ENCODE measurements around the gene ACRV1. TPM values are rescaled to one million over a fixed set of nuclear protein-coding genes. Genes with fewer than 3 reads are reported as not detected.

Gene ACRV1
- total and polyA plus RNA-seq, 2 donors (not counting 1 experiment from before 2014, with no cell fraction given): not detected

- no peak overlapping the region for H2AFZ ChIP-seq (ENCODE audit: low read length)
- no peaks in the 10 kb centered on the region for H3K36me3 ChIP-seq (ENCODE audit: control insufficient read depth, insufficient read depth, low read length)
- peaks cover 5% of the 10 kb centered on the region for H3K4me1 ChIP-seq (ENCODE audit: control insufficient read depth, extremely low read depth, insufficient read depth, low read length)
- H3K4me2 ChIP-seq (ENCODE audit: extremely low read depth, insufficient read depth, low read length): no peak overlapping the region
- no peaks in the 10 kb centered on the region for H3K27me3 ChIP-seq (ENCODE audit: control insufficient read depth, insufficient read depth, low read length)
- no peak overlapping the region for H3K4me3 ChIP-seq (replicated peaks in 1 of 4; ENCODE audit: control extremely low read depth in 1 of 4, insufficient read depth in 1 of 4, low read depth in 3 of 4, low read length in 4 of 4)
- H4K20me1 ChIP-seq (ENCODE audit: control insufficient read depth, extremely low read depth, insufficient read depth, low read length): no peaks in the 10 kb centered on the region
- peak in 1 of 2 donors; percentile 9 for DNase-seq (ENCODE audit: low read depth in 2 of 2)
- TF ChIP-seq CTCF (conservative IDR thresholded peaks at IDR 0.05 in 1 of 2, IDR thresholded peaks at IDR 0.05 in 1 of 2; ENCODE audit: low read depth in 1 of 2, low read length in 2 of 2) (peak in 1 of 2 donors; percentile 24), EZH2 (IDR thresholded peaks at IDR 0.05; ENCODE audit: low read length, missing control alignments) (no peak)
- H3K9ac ChIP-seq (ENCODE audit: insufficient read depth, low read length): no peak overlapping the region
- H3K79me2 ChIP-seq (ENCODE audit: control insufficient read depth, insufficient read depth, low read length): no peaks in the 10 kb centered on the region
- no peak overlapping the region for H3K27ac ChIP-seq (ENCODE audit: insufficient read depth, low read length)
- no peaks in the 10 kb centered on the region for H3K9me3 ChIP-seq (ENCODE audit: control insufficient read depth, insufficient read depth, low read depth, low read length)
These were observed 1.2 kb downstream of the ACRV1 start for GRCh38 chr11:125679397-125679796.

- no peak overlapping the region for H3K9ac ChIP-seq (ENCODE audit: insufficient read depth, low read length)
- H2AFZ ChIP-seq (ENCODE audit: low read length): no peak overlapping the region
- no peak overlapping the region for H3K27ac ChIP-seq (ENCODE audit: insufficient read depth, low read length)
- peak in 1 of 2 donors; percentile 42 for DNase-seq (ENCODE audit: low read depth in 2 of 2)
- no peak for TF ChIP-seq EZH2 (IDR thresholded peaks at IDR 0.05; ENCODE audit: low read length, missing control alignments)
- no peak for TF ChIP-seq CTCF (conservative IDR thresholded peaks at IDR 0.05 in 1 of 2, IDR thresholded peaks at IDR 0.05 in 1 of 2; ENCODE audit: low read depth in 1 of 2, low read length in 2 of 2)
- H3K36me3 ChIP-seq (ENCODE audit: control insufficient read depth, insufficient read depth, low read length): no peaks in the 10 kb centered on the region
- H3K4me1 ChIP-seq (ENCODE audit: control insufficient read depth, extremely low read depth, insufficient read depth, low read length): peaks cover 7% of the 10 kb centered on the region
- H4K20me1 ChIP-seq (ENCODE audit: control insufficient read depth, extremely low read depth, insufficient read depth, low read length): no peaks in the 10 kb centered on the region
- H3K4me3 ChIP-seq (replicated peaks in 1 of 4; ENCODE audit: control extremely low read depth in 1 of 4, insufficient read depth in 1 of 4, low read depth in 3 of 4, low read length in 4 of 4): no peak overlapping the region
- no peaks in the 10 kb centered on the region for H3K9me3 ChIP-seq (ENCODE audit: control insufficient read depth, insufficient read depth, low read depth, low read length)
- no peaks in the 10 kb centered on the region for H3K79me2 ChIP-seq (ENCODE audit: control insufficient read depth, insufficient read depth, low read length)
- no peak overlapping the region for H3K4me2 ChIP-seq (ENCODE audit: extremely low read depth, insufficient read depth, low read length)
- no peaks in the 10 kb centered on the region for H3K27me3 ChIP-seq (ENCODE audit: control insufficient read depth, insufficient read depth, low read length)
These were observed 5.5 kb downstream of the ACRV1 start for GRCh38 chr11:125675196-125675595.

- Histone ChIP-seq H3K79me2 (ENCODE audit: control insufficient read depth, insufficient read depth, low read length) (no peaks in the 10 kb centered on the region), H3K36me3 (ENCODE audit: control insufficient read depth, insufficient read depth, low read length) (no peaks in the 10 kb centered on the region), H3K27me3 (ENCODE audit: control insufficient read depth, insufficient read depth, low read length) (no peaks in the 10 kb centered on the region), H2AFZ (ENCODE audit: low read length) (no peak overlapping the region), H3K9ac (ENCODE audit: insufficient read depth, low read length) (no peak overlapping the region), H3K4me2 (ENCODE audit: extremely low read depth, insufficient read depth, low read length) (peak overlapping the region; percentile 57), H3K9me3 (ENCODE audit: control insufficient read depth, insufficient read depth, low read depth, low read length) (no peaks in the 10 kb centered on the region), H3K4me1 (ENCODE audit: control insufficient read depth, extremely low read depth, insufficient read depth, low read length) (peaks cover 7% of the 10 kb centered on the region), H3K27ac (ENCODE audit: insufficient read depth, low read length) (no peak overlapping the region), H4K20me1 (ENCODE audit: control insufficient read depth, extremely low read depth, insufficient read depth, low read length) (no peaks in the 10 kb centered on the region), H3K4me3 (replicated peaks in 1 of 4; ENCODE audit: control extremely low read depth in 1 of 4, insufficient read depth in 1 of 4, low read depth in 3 of 4, low read length in 4 of 4) (no peak overlapping the region)
- no peak for DNase-seq (ENCODE audit: low read depth in 2 of 2)
- no peak for TF ChIP-seq EZH2 (IDR thresholded peaks at IDR 0.05; ENCODE audit: low read length, missing control alignments)
- TF ChIP-seq CTCF (conservative IDR thresholded peaks at IDR 0.05 in 1 of 2, IDR thresholded peaks at IDR 0.05 in 1 of 2; ENCODE audit: low read depth in 1 of 2, low read length in 2 of 2): no peak
These were observed 6.4 kb downstream of the ACRV1 start for GRCh38 chr11:125674210-125674609.
